ENCODE data around the gene POLR3E. TPM values are rescaled to one million over a fixed set of nuclear protein-coding genes. Genes with fewer than 3 reads are reported as not detected.

POLR3E gene
- polyA plus RNA-seq, 1 donor (not counting 4 experiments of a cell fraction or from before 2014, with no cell fraction given) = 74.0 TPM

- Histone ChIP-seq H3K27ac (ENCODE audit: control insufficient read depth, insufficient read depth, low read length) (no peak overlapping the region), H3K4me2 (ENCODE audit: control insufficient read depth, extremely low read depth, insufficient read depth, low read depth, low read length) (no peak overlapping the region), H3K27me3 (ENCODE audit: control insufficient read depth, extremely low read depth, insufficient read depth, low read length) (no peaks in the 10 kb centered on the region), H3K9ac (ENCODE audit: control insufficient read depth, extremely low read depth, insufficient read depth, low read length) (no peak overlapping the region), H3K9me3 (ENCODE audit: control insufficient read depth, low read depth, low read length) (no peaks in the 10 kb centered on the region), H3K4me3 (ENCODE audit: control insufficient read depth in 2 of 3, extremely low read depth in 1 of 3, insufficient read depth in 2 of 3, low read depth in 1 of 3, low read length in 3 of 3) (no peak overlapping the region), H3K79me2 (ENCODE audit: control insufficient read depth, insufficient read depth, low read length) (no peaks in the 10 kb centered on the region), H2AFZ (ENCODE audit: control insufficient read depth, low read length) (no peak overlapping the region), H3K9me1 (ENCODE audit: control insufficient read depth, extremely low read depth, insufficient read depth, low read length) (no peaks in the 10 kb centered on the region), H3K4me1 (ENCODE audit: control insufficient read depth, extremely low read depth, insufficient read depth, low read length) (no peaks in the 10 kb centered on the region), H3K36me3 (ENCODE audit: control insufficient read depth in 2 of 2, extremely low read depth in 1 of 2, insufficient read depth in 2 of 2, low read length in 2 of 2) (peaks cover 13 to 30% of the 10 kb centered on the region in 2 experiments), H4K20me1 (ENCODE audit: control insufficient read depth, extremely low read depth, insufficient read depth, low read length) (no peaks in the 10 kb centered on the region)
- DNase-seq (ENCODE audit: low read depth, low spot score) = no peak
- TF ChIP-seq EZH2 (IDR thresholded peaks at IDR 0.05; ENCODE audit: low read length) (no peak), CTCF (optimal IDR thresholded peaks at IDR 0.05 in 1 of 3, IDR thresholded peaks at IDR 0.05 in 1 of 3, conservative IDR thresholded peaks at IDR 0.05 in 1 of 3; ENCODE audit: extremely low read depth in 1 of 3, insufficient read depth in 2 of 3, low read length in 3 of 3) (no peak)
- dilution Hi-C loops (cut with MboI; ENCODE audit: extremely low pct_ligation_motif_present, low sequenced_read_pairs) = no loop called here
- no peak for FAIRE-seq
Measured at GRCh38 chr16:22252317-22252716, 44.9 kb upstream of the POLR3E start.

- H3K4me3 ChIP-seq (ENCODE audit: control insufficient read depth in 2 of 3, extremely low read depth in 1 of 3, insufficient read depth in 2 of 3, low read depth in 1 of 3, low read length in 3 of 3) = no peak overlapping the region
- H3K4me1 ChIP-seq (ENCODE audit: control insufficient read depth, extremely low read depth, insufficient read depth, low read length) = no peaks in the 10 kb centered on the region
- H3K27me3 ChIP-seq (ENCODE audit: control insufficient read depth, extremely low read depth, insufficient read depth, low read length) = no peaks in the 10 kb centered on the region
- H4K20me1 ChIP-seq (ENCODE audit: control insufficient read depth, extremely low read depth, insufficient read depth, low read length) = no peaks in the 10 kb centered on the region
- H3K4me2 ChIP-seq (ENCODE audit: control insufficient read depth, extremely low read depth, insufficient read depth, low read depth, low read length) = no peak overlapping the region
- FAIRE-seq (no peak), DNase-seq (ENCODE audit: low read depth, low spot score) (no peak)
- no peaks in the 10 kb centered on the region for H3K9me3 ChIP-seq (ENCODE audit: control insufficient read depth, low read depth, low read length)
- H2AFZ ChIP-seq (ENCODE audit: control insufficient read depth, low read length) = no peak overlapping the region
- no peak for TF ChIP-seq CTCF (optimal IDR thresholded peaks at IDR 0.05 in 1 of 3, IDR thresholded peaks at IDR 0.05 in 1 of 3, conservative IDR thresholded peaks at IDR 0.05 in 1 of 3; ENCODE audit: extremely low read depth in 1 of 3, insufficient read depth in 2 of 3, low read length in 3 of 3)
- no peak for TF ChIP-seq EZH2 (IDR thresholded peaks at IDR 0.05; ENCODE audit: low read length)
- dilution Hi-C loops (cut with MboI; ENCODE audit: extremely low pct_ligation_motif_present, low sequenced_read_pairs) = no loop called here
- H3K9ac ChIP-seq (ENCODE audit: control insufficient read depth, extremely low read depth, insufficient read depth, low read length) = no peak overlapping the region
- H3K27ac ChIP-seq (ENCODE audit: control insufficient read depth, insufficient read depth, low read length) = no peak overlapping the region
- no peaks in the 10 kb centered on the region for H3K9me1 ChIP-seq (ENCODE audit: control insufficient read depth, extremely low read depth, insufficient read depth, low read length)
- H3K79me2 ChIP-seq (ENCODE audit: control insufficient read depth, insufficient read depth, low read length) = no peaks in the 10 kb centered on the region
- peaks cover 18 to 24% of the 10 kb centered on the region in 2 experiments for H3K36me3 ChIP-seq (ENCODE audit: control insufficient read depth in 2 of 2, extremely low read depth in 1 of 2, insufficient read depth in 2 of 2, low read length in 2 of 2)
Measured at GRCh38 chr16:22253272-22253671, 43.9 kb upstream of the POLR3E start.
